PC-3 (cell line): Measurements from ENCODE around the gene PUS10. TPM values are rescaled to one million over a fixed set of nuclear protein-coding genes. Genes with fewer than 3 reads are reported as not detected.
"Not testable (repeated sequence)": the region's sequence is repeated elsewhere in the genome, so short reads cannot be mapped to it uniquely, and the experiment has no call there.

Source experiments
- ATAC-seq: fragments of 200-7000 bp; cut with Tn5 transposase; 2 replicates; pipeline ENCODE4 v1.9.1; 2020; ENCODE audit warnings: mild to moderate bottlenecking, moderate library complexity
- BruUV-seq: library from RNA; stranded (reverse); fragments of 400-500 nt; replicated peaks from 2 replicates; lab custom pipeline; 2021; lab: Mats Ljungman, UMichigan
- CTCF ChIA-PET: fragments of 300-600 bp; sonication (Branson Sonifier 250); formaldehyde crosslinking; loops from one replicate; lab custom pipeline; 2022; ENCODE audit warnings: antibody characterized with exemption; lab: Charles Lee
- POLR2A ChIA-PET: fragments of 300-600 bp; sonication (Branson Sonifier 250); formaldehyde crosslinking; loops from one replicate; lab custom pipeline; 2022; ENCODE audit warnings: antibody characterized with exemption; ENCODE audit not compliant: unreplicated experiment; lab: Charles Lee
- DNase-seq: peaks from one replicate; pipeline ENCODE4 v3.0.0-alpha.2; 2015
- H2AFZ ChIP-seq: fragments of 300-600 bp; sonication (generic); 2 replicates; pipeline ENCODE4 v1.6.0; 2016; ENCODE audit warnings: antibody characterized with exemption, low read length
- H3F3A ChIP-seq: fragments of 300-600 bp; sonication (generic); one replicate; pipeline ENCODE4 v1.6.0; 2017; ENCODE audit warnings: antibody characterized with exemption, low read length, control low read depth, mild to moderate bottlenecking; ENCODE audit not compliant: unreplicated experiment
- H3K27ac ChIP-seq: fragments of 300-600 bp; sonication (generic); 2 replicates; pipeline ENCODE4 v1.5.1; 2016; ENCODE audit warnings: mild to moderate bottlenecking, low read length
- H3K27me3 ChIP-seq: fragments of 300-600 bp; sonication (generic); 2 replicates; pipeline ENCODE4 v1.6.1; 2016; ENCODE audit warnings: low read length, mixed read lengths
- H3K36me3 ChIP-seq: fragments of 300-600 bp; sonication (generic); 2 replicates; pipeline ENCODE4 v1.6.1; 2016; ENCODE audit warnings: low read depth, mixed run types, low read length, mixed read lengths
- H3K4me1 ChIP-seq: fragments of 300-600 bp; sonication (generic); 2 replicates; pipeline ENCODE4 v1.5.1; 2016; ENCODE audit warnings: low read length; ENCODE audit not compliant: insufficient read depth
- H3K4me2 ChIP-seq: fragments of 300-600 bp; sonication (generic); 2 replicates; pipeline ENCODE4 v1.6.0; 2016; ENCODE audit warnings: low read length
- H3K4me3 ChIP-seq: fragments of 300-600 bp; sonication (generic); 2 replicates; pipeline ENCODE4 v1.5.1; 2016; ENCODE audit warnings: mild to moderate bottlenecking, low read length, mixed read lengths
- H3K79me2 ChIP-seq: fragments of 300-600 bp; sonication (generic); 2 replicates; pipeline ENCODE4 v1.6.1; 2017; ENCODE audit warnings: low read length, mixed read lengths
- H3K9ac ChIP-seq: fragments of 300-600 bp; sonication (generic); 2 replicates; pipeline ENCODE4 v1.6.0; 2016; ENCODE audit warnings: mild to moderate bottlenecking, low read length
- H3K9me2 ChIP-seq: fragments of 300-600 bp; sonication (generic); replicated peaks from 2 replicates; pipeline ENCODE4 v1.6.1; 2016; ENCODE audit warnings: mixed run types, low read length, mixed read lengths
- H3K9me3 ChIP-seq: fragments of 300-600 bp; sonication (generic); 2 replicates; pipeline ENCODE4 v1.6.1; 2016; ENCODE audit warnings: low read length, mixed read lengths
- H4K20me1 ChIP-seq: fragments of 300-600 bp; sonication (generic); 2 replicates; pipeline ENCODE4 v1.6.1; 2016; ENCODE audit warnings: low read length, mixed read lengths
- EZH2 ChIP-seq: fragments of 300-600 bp; sonication (generic); IDR thresholded peaks from one replicate; pipeline ENCODE4 v1.6.1; 2017; ENCODE audit warnings: antibody characterized with exemption, mild to moderate bottlenecking, low read length; ENCODE audit not compliant: unreplicated experiment
- EZH2phosphoT487 ChIP-seq: fragments of 300-600 bp; sonication (generic); IDR thresholded peaks from 2 replicates; pipeline ENCODE4 v1.6.1; 2018; ENCODE audit warnings: mild to moderate bottlenecking, antibody characterized with exemption, low read length, borderline replicate concordance
- intact Hi-C: fragments of 100-400 bp; cut with micrococcal nuclease; formaldehyde crosslinking; loops from 2 replicates; pipeline ENCODE4 v1.9.0; 2023
- total RNA-seq: library from RNA; depleted of rRNA; stranded (reverse); fragments of >200 nt; gene quantifications from 2 replicates; pipeline ENCODE4 v1.2.3, GENCODE V29; 2014
- TF ChIP-seq, protein P1 (sequence below): fragments of 300-600 bp; sonication (generic); conservative IDR thresholded peaks from 2 replicates; pipeline ENCODE4 v1.5.1; 2017; ENCODE audit warnings: antibody characterized with exemption, low read depth, mild to moderate bottlenecking, low read length

PUS10 gene
- total RNA-seq, 1 experiment from 2014 or later: 3.6 TPM

- DNase-seq: no peak
- H3K4me1 ChIP-seq: no peaks in the 10 kb centered on the region
Observed at GRCh38 chr2:60906395-60906794, 111.7 kb downstream of the PUS10 start.

DNA sequence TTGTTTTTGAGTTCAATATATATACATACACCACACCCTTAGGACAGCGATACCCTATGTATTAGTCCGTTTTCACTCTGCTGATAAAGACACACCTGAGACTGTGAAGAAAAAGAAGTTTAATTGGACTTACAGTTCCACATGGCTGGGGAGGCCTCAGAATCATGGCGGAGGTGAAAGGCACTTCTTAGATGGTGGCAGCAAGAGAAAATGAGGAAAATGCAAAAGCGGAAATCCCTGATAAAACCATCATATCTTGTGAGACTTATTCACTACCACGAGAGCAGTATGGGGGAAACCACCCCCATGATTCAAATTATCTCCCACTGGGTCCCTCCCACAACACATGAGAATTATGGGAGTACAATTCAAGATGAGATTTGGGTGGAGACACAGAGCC lies 112.2 kb downstream of the PUS10 start:
- H3K4me3 ChIP-seq, CTCF ChIA-PET, POLR2A ChIA-PET, H2AFZ ChIP-seq, H3K27ac ChIP-seq, H3F3A ChIP-seq, ATAC-seq, H3K36me3 ChIP-seq, DNase-seq, H3K4me1 ChIP-seq, BruUV-seq, H3K79me2 ChIP-seq, H3K27me3 ChIP-seq, H3K9me3 ChIP-seq, H3K4me2 ChIP-seq, H4K20me1 ChIP-seq, H3K9ac ChIP-seq, H3K9me2 ChIP-seq, intact Hi-C loops: not testable (repeated sequence)

More at GRCh38 chr2:60906395-60906794, 111.7 kb downstream of the PUS10 start:
- H3K9ac ChIP-seq: no peak overlapping the region
- H3F3A ChIP-seq: no peaks in the 10 kb centered on the region
- 0 out of 2 replicates have a peak, but pooled peaks cover 5% of the 10 kb centered on the region for H3K36me3 ChIP-seq
- TF ChIP-seq, protein P1, sequence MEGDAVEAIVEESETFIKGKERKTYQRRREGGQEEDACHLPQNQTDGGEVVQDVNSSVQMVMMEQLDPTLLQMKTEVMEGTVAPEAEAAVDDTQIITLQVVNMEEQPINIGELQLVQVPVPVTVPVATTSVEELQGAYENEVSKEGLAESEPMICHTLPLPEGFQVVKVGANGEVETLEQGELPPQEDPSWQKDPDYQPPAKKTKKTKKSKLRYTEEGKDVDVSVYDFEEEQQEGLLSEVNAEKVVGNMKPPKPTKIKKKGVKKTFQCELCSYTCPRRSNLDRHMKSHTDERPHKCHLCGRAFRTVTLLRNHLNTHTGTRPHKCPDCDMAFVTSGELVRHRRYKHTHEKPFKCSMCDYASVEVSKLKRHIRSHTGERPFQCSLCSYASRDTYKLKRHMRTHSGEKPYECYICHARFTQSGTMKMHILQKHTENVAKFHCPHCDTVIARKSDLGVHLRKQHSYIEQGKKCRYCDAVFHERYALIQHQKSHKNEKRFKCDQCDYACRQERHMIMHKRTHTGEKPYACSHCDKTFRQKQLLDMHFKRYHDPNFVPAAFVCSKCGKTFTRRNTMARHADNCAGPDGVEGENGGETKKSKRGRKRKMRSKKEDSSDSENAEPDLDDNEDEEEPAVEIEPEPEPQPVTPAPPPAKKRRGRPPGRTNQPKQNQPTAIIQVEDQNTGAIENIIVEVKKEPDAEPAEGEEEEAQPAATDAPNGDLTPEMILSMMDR: no peak
- TF ChIP-seq EZH2phosphoT487: no peak
- no peak for TF ChIP-seq EZH2
- BruUV-seq: no TSS peak
- H3K79me2 ChIP-seq: no peaks in the 10 kb centered on the region
- H3K9me3 ChIP-seq: no peaks in the 10 kb centered on the region
- intact Hi-C loops: no loop called here
- no peak overlapping the region for H3K4me3 ChIP-seq
- H4K20me1 ChIP-seq: no peaks in the 10 kb centered on the region
- no peak for ATAC-seq
- POLR2A ChIA-PET: no interaction called here
- no peaks in the 10 kb centered on the region for H3K9me2 ChIP-seq
- H3K27ac ChIP-seq: no peak overlapping the region
- no peak overlapping the region for H3K4me2 ChIP-seq
- CTCF ChIA-PET: no interaction called here
- no peaks in the 10 kb centered on the region for H3K27me3 ChIP-seq
- no peak overlapping the region for H2AFZ ChIP-seq

DNA sequence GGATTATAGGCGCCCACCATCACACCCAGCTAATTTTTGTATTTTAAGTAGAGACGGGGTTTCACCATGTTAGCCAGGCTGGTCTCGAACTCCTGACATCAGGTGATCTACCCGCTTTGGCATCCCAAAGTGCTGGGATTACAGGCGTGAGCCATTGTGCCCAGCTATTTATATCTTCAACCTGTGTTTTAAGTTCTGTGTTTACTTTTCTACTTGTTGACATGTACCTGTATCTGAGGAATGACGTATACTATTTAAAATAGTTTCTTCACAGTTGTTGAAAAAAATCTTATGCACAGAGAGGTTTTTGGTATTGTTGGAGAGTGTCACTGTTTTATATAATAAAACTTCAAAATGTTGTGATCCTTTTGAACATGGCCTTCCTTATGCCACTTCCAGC lies 116.8 kb downstream of the PUS10 start:
- H3K4me2 ChIP-seq, H3K9ac ChIP-seq, H4K20me1 ChIP-seq, CTCF ChIA-PET, H3K27me3 ChIP-seq, H3K27ac ChIP-seq, H2AFZ ChIP-seq, intact Hi-C loops, ATAC-seq, BruUV-seq, H3K4me1 ChIP-seq, H3K9me3 ChIP-seq, H3K4me3 ChIP-seq, H3F3A ChIP-seq, H3K79me2 ChIP-seq, DNase-seq, H3K9me2 ChIP-seq: not testable (repeated sequence)
- POLR2A ChIA-PET: interaction anchor here (0.5 kb wide), 1 partner anchor 187 kb away, joined by 3 read pairs; no protein-coding TSS in a partner anchor
- peaks cover 12% of the 10 kb centered on the region for H3K36me3 ChIP-seq

- ChIA-PET POLR2A (no interaction called here), CTCF (no interaction called here)
- intact Hi-C loops: no loop called here
- Histone ChIP-seq H3K36me3 (peaks cover 18% of the 10 kb centered on the region), H3K9ac (no peak overlapping the region), H3K27me3 (no peaks in the 10 kb centered on the region), H2AFZ (no peak overlapping the region), H3F3A (no peaks in the 10 kb centered on the region), H3K4me2 (no peak overlapping the region), H4K20me1 (no peaks in the 10 kb centered on the region), H3K4me3 (no peak overlapping the region), H3K79me2 (no peaks in the 10 kb centered on the region), H3K9me2 (no peaks in the 10 kb centered on the region), H3K4me1 (no peaks in the 10 kb centered on the region), H3K27ac (no peak overlapping the region), H3K9me3 (no peaks in the 10 kb centered on the region)
- ATAC-seq (no peak), DNase-seq (no peak)
- no peak for TF ChIP-seq EZH2phosphoT487
- TF ChIP-seq, protein P1: no peak
- no peak for TF ChIP-seq EZH2
- no TSS peak for BruUV-seq
Observed at GRCh38 chr2:60899892-60900249, 118.2 kb downstream of the PUS10 start.
